NCI-H345 treated with DMSO at 0.1 percent for 48 hours (cell line): ENCODE measurements around the gene TBX21.
"Not testable (repeated sequence)": the region's sequence is repeated elsewhere in the genome, so short reads cannot be mapped to it uniquely, and the experiment has no call there.

Source experiments
- DNase-seq: peaks from one replicate; lab custom pipeline; 2025; ENCODE audit not compliant: unreplicated experiment; lab: John Stamatoyannopoulos, UW

The TBX21 gene

GRCh38 chr17:47729476-47729875 lies 3.6 kb upstream of the TBX21 start:
- no peak for DNase-seq

DNA sequence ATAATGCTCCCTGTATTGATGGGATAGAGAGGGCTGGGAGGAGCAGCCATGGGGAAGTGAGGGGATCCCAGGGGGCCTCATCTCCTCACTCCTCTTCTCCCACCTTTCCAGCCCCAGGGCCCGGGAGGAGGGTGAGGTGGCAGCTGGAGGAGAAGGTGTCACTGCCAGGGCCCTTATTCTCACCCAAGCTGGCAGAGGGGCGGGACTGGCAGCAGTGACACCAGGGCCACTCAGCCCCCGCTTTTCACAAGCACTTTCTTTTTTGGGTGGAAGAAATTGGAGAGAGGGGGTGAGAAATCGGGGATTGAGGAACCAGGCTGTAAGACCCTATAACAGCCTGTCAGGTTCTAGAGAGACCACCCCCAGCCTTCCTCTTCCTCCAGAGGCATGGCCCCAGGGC lies 2.4 kb upstream of the TBX21 start:
- no peak for DNase-seq

DNA sequence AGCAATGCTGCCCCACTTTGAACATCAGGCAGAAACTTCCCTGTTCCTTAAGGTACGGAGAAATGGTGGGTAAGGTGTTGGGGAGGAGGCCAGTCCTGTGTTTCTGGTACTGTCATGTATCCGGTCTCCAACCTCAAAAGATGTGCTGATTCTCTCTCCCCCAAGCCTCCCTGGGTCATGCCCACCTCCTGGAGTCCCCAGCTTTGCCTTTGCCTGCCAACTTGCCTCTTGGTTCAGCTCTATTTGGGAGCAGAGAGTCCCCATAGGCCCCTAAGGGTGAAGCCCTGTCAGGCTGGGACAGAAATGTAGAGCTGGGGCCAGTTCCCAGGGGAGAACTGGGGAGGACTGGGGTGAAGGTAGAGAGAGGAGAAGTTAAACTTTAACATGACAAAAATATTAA lies 1.6 kb upstream of the TBX21 start:
- DNase-seq: no peak

DNA sequence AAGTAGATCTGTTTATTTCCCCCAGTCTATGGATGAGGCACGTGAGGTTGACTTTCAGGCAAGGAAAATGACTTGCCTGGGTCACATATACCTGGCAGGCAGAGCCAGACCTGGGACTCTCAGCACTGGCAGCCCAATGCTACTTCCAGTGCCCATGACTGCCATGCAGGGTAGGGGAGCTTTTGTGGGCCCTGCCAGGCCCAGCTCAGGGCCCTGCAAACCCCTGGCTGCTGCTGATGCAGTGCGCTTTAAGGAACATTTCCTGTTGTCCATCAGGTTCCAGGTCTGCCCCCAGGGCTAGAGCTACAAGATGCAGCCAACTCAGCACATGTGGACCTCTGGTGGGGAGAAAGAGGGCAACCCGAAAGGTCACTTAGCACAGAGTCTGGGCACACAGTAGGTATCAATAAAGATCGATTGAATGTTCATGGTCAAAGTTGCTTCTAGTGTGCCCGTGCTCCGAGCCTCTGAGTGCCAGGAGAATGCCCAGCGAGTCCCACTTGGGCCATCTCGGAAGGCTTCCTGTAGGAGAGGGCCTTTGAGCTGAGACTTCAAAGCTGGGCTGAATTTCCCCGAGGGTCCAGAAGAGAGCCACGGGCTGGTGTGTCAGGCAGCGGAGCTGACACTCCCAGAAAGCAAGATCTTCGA lies 513 bp upstream of the TBX21 start:
- DNase-seq: no peak

DNA sequence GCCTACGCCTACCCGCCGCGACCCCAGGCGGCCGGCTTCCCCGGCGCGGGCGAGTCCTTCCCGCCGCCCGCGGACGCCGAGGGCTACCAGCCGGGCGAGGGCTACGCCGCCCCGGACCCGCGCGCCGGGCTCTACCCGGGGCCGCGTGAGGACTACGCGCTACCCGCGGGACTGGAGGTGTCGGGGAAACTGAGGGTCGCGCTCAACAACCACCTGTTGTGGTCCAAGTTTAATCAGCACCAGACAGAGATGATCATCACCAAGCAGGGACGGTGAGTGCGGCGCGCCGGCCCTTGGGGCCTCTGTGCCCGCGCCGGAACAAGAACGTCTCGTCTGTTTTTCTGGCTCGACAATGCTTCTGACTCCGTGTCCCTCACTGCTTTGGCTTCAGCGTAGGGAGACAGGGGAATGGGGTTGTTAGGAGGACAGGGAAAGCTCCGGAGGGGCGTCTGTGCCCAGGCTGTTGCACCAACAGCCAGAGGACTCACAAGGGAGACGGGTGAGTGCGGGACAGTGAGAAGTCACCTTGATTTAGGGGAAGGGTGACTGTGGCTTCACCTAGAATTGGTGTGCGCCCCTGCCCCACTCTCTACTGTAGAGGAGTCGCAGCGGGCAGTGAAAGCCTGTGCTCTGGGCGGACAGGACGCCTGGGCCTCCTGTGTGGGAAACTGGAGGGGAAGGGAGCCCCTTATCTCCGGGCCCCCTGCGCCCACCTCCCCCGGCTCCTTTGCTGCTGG lies 806 bp downstream of the TBX21 start:
- no peak for DNase-seq

DNA sequence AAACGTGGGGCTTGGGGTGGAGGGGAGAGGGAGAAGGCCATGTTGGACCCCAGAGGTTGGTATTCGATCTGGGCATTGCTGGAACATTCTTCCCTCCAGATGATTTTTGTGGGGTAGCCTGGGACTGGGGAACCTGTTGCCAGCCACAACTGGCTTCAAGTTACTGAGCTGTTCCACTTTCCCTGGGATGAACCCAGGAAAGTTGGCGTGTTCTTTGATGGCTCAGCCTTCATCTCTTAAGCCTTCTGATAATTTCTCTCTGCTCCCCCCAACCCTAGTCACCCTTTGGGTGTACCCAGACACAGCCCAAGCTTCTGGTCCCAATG lies 2.1 kb downstream of the TBX21 start:
- DNase-seq: no peak

DNA sequence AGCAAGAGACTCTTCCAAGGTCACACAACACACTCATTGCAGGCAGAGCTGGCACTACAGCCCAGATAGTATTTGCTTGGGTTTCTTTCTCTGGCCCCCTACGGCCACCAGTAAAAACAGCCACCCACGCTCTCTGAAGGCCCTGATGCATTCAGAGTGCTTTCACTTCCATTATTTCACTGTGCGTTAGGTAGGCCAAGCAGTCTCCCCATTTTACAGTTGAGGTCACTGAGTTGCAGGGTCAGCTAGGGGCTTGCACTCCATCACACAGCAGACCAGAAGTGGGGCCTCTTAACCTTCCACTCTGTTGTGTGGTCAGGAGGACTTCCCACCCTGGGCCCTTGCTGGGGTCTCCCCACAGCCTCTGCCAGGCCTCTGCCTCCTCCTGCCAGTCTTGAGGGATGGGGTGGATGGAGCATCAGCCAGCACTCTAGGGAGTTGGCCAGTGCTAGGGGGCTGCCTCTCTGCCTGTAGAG lies 2.5 kb downstream of the TBX21 start:
- no peak for DNase-seq

DNA sequence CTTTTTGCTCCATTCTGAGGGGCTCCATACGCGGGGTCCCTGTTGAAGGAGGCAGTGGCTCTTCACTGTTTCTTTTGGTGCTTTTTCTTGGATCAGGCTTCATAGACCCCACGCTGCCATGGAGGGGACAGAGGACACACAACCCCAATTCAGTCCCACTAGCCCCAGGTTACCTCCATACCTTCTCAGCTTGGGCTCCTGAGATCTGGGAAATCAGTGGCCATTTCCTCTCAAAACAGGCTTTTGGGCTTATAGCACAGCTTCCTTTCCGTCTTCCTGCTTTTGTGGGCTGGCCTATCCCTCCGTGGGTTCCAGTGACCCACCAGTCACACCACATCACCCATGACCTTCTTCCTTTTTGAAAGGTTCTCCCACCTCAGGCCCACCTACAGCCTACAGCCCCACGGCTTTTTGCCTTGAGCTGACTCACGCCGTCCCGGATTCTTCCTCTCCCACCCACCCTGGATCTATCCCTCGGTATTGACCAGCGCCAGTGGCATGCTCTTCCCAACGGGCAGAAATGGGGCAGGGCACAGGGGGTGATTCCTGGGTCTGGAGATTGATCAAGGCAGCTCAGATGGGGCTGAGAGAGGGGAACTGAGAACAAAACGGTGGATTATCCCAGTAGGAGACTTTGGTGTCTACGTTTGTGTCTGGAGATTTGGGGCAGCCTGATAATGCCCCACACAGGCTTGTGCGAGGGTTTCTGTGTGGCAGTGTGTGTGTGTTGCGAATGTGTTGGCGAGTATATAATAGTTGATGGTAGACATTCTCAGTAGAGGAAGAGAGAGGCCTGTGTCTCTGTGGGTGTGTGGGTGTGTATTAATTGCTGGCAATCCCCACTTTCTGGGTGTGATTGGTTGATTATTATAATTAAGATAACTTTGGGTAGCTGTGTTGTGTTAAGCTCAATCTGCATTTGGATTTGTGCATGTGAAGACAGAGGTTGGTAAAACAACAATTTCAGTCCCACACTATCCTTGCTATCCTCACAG lies 3.8 kb downstream of the TBX21 start:
- no peak for DNase-seq

GRCh38 chr17:47738178-47738577 lies 5.1 kb downstream of the TBX21 start:
- DNase-seq: no peak

GRCh38 chr17:47739150-47739549 lies 6.1 kb downstream of the TBX21 start:
- no peak for DNase-seq

DNA sequence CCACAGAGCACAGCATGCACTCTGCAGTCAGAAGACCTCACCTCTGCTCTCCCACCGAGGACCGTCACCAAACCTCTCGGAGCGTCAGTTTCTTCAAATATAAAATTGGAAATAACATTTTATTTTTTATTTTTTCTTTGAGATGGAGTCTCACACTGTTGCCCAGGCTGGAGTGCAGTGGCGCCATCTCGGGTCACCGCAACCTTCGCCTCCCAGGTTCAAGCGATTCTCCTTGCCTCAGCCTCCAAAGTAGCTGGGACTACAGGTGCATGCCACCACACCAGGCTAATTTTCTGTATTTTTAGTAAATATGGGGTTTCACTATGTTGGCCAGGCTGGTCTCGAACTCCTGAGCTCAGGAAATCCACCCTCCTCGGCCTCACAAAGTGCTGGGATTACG lies 6.9 kb downstream of the TBX21 start:
- not testable (repeated sequence) for DNase-seq

DNA sequence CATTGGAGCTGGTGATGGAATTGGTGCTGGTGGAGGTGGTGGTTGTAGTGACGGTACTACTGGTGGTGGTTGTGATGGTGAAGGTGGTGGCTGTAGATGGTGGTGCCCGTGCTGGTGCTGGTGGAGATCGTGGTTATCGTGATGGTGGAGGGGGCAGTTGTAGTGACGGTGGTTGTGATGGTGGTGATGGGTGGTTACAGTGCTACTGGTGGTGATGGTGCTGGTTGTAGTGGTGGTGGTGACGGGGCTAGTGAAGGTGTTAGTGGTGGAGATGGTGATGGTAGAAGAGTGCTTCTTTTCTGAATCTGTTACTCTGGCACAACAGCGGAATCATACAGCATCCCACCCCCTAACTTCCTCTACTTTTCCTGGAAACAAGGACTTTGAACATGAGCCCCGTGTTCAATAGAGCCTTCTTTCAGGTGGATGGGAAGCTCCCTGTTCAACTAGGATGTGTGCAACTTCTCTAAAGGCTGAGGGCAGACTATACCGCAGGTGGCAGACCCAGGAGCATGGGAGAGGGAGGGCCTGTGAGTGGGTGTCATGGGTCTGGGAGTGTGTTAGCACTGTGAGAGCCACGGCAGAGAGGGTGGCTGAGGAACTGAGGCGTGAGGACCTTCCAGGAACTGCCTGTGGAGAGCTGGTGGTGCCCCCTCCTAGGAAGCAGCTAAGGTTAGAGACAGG lies 8.2 kb downstream of the TBX21 start:
- no peak for DNase-seq

DNA sequence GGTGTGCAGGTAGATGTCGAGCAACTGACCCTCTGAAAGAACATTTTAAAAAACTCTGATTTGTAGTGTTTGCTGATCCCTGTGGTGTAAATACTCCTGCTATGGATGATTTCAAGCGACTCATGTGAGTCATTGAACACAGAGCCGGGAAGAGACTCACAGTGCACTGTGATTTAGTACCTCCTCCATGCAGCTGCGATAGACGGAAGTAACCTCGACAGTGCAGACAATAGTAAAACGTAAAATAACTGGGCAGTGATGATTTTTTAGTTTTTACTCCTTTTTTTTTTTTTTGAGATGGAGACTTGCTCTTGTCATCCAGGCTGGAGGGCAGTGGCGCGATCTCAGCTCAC lies 8.7 kb downstream of the TBX21 start:
- no peak for DNase-seq

- no peak for DNase-seq
Measured at GRCh38 chr17:47742319-47743181, 9.5 kb downstream of the TBX21 start.

- no peak for DNase-seq
Measured at GRCh38 chr17:47744168-47745036, 11.4 kb downstream of the TBX21 start.

- DNase-seq: no peak
Measured at GRCh38 chr17:47745037-47745380, 12.0 kb downstream of the TBX21 start.

DNA sequence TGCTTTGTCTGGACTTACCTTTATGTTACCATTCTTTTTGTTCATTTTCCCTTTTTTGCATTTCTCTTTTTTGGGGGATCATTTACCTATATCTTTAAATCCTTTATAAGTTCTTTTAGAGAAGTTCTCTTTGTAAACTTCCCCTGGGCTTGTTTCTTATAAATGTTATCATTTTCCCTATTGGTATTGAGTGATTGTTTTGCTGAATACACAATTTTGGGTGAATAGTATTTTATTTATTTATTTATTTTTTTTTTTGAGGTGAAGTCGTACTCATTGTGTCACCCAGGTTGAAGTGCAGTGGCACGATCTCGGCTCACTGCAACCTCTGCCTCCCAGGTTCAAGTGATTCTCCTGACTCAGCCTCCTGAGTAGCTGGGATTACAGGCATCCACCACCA lies 18.4 kb downstream of the TBX21 start:
- no peak for DNase-seq

DNA sequence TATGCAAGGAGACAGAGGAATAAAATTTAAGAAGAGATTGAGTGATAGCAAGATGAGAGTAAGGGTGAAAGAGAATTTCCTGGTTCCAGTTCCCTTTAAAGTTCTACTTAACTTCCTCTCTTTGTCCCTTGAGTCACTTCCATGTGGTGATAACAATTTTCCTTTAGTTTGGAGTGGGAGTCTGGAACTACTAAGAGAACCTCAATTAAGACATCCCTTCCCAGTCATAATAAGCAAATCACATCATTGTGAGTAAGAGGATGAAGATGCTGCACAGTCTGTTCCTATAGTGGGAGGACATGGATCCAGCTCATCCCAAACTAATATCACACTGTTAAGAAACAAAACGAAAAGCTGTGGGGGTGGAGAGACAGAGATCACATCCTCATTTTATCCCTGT lies 24.4 kb downstream of the TBX21 start:
- DNase-seq: no peak

DNA sequence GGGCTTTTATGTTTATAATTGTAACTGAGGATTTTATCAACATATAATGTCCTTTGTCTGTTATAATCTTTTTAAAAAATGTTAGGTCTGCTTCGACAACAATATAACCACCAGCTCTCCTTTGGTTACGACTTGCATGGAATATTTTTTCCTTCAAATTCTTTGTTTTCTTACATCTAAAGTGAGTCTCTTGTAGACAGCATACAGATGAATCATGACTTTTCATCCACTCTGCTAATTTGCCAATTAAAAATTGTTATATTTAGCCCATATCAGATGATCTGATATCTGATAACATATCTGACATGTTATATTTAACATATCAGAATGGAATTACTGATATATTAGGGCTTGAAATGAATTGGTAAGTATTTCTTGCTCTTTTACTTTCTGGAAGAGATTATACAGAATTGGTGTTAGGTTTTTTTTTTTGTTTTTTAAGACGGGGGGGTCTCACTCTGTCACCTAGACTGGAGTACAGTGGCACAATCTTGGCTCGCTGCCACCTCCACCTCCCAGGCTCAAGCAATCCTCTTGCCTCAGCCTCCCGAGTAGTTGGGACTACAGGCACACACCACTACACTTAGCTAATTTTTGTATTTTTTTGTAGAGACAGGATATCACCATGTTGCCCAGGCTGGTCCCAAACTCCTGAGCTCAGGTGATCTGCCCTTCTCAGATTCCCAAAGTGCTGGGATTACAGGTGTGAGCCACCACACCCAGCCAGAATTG lies 27.5 kb downstream of the TBX21 start:
- DNase-seq: no peak
